ENCODE results near the gene SLC6A19.

The SLC6A19 gene

DNA sequence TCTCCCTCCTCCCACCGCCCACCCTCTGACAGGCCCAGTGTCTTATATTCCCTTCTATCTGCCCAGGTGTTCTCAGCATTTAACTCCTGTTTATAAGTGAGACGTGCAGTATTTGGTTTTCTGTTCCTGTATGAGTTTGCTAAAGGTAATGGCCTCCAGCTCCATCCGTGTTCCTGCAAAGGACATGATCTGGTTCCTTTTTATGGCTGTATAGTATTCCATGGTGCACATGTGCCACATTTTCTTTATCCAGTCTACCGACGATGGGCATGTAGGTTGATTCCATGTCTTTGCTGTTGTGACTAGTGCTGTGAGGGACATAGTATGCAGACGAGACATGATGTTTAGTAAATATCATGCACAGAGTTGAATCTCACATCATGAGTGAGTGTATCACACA, 7.0 kb upstream of the SLC6A19 start:
- no peak for ATAC-seq (ENCODE audit: low read depth)
- Histone ChIP-seq H3K4me1 (ENCODE audit: insufficient read depth, poor library complexity, severe bottlenecking) (no peaks in the 10 kb centered on the region), H3K4me3 (ENCODE audit: severe bottlenecking) (no peak overlapping the region), H3K27me3 (ENCODE audit: insufficient read depth, poor library complexity, severe bottlenecking) (peaks cover 7% of the 10 kb centered on the region), H3K27ac (ENCODE audit: poor library complexity, severe bottlenecking) (no peak overlapping the region), H3K36me3 (ENCODE audit: low read depth) (no peaks in the 10 kb centered on the region), H3K9me3 (ENCODE audit: severe bottlenecking) (no peaks in the 10 kb centered on the region)
- DNase-seq (ENCODE audit: low spot score) = peak; percentile 9
- no peak for TF ChIP-seq CTCF (IDR thresholded peaks at IDR 0.05; ENCODE audit: poor library complexity, severe bottlenecking)

- no peak overlapping the region for H3K4me3 ChIP-seq (ENCODE audit: severe bottlenecking)
- H3K36me3 ChIP-seq (ENCODE audit: low read depth) = no peaks in the 10 kb centered on the region
- H3K27me3 ChIP-seq (ENCODE audit: insufficient read depth, poor library complexity, severe bottlenecking) = peaks cover 5% of the 10 kb centered on the region
- H3K27ac ChIP-seq (ENCODE audit: poor library complexity, severe bottlenecking) = no peak overlapping the region
- TF ChIP-seq CTCF (IDR thresholded peaks at IDR 0.05; ENCODE audit: poor library complexity, severe bottlenecking) = no peak
- DNase-seq (ENCODE audit: low spot score) = peak; percentile 38
- ATAC-seq (ENCODE audit: low read depth) = no peak
- no peaks in the 10 kb centered on the region for H3K4me1 ChIP-seq (ENCODE audit: insufficient read depth, poor library complexity, severe bottlenecking)
- no peaks in the 10 kb centered on the region for H3K9me3 ChIP-seq (ENCODE audit: severe bottlenecking)
These were observed 6.0 kb upstream of the SLC6A19 start for GRCh38 chr5:1195439-1195838.

- DNase-seq (ENCODE audit: low spot score) (peak; percentile 67), ATAC-seq (ENCODE audit: low read depth) (no peak)
- TF ChIP-seq CTCF (IDR thresholded peaks at IDR 0.05; ENCODE audit: poor library complexity, severe bottlenecking) = no peak
- Histone ChIP-seq H3K27me3 (ENCODE audit: insufficient read depth, poor library complexity, severe bottlenecking) (peaks cover 7% of the 10 kb centered on the region), H3K4me3 (ENCODE audit: severe bottlenecking) (no peak overlapping the region), H3K4me1 (ENCODE audit: insufficient read depth, poor library complexity, severe bottlenecking) (no peaks in the 10 kb centered on the region), H3K9me3 (ENCODE audit: severe bottlenecking) (no peaks in the 10 kb centered on the region), H3K27ac (ENCODE audit: poor library complexity, severe bottlenecking) (no peak overlapping the region), H3K36me3 (ENCODE audit: low read depth) (no peaks in the 10 kb centered on the region)
These were observed 5.5 kb upstream of the SLC6A19 start for GRCh38 chr5:1195916-1196315.

DNA sequence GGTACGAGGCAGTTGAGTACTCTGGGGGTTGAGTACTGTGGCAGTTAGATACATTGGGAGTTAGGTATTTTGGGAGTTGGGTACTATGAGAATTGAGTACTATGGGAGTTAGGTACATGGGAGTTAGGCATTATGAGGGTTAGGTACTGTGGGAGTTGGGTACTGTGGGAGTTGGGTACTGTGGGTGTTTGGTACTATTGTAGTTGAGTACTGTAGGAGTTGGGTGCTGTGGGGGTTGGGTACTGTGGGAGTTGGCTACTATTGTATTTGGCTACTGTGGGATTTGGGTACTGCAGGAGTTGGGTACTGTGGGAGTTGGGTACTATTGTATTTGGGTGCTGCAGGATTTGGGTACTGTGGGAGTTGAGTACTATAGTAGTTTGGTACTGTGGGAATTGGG, 4.8 kb upstream of the SLC6A19 start:
- Histone ChIP-seq H3K27ac (ENCODE audit: poor library complexity, severe bottlenecking) (no peak overlapping the region), H3K36me3 (ENCODE audit: low read depth) (no peaks in the 10 kb centered on the region), H3K4me1 (ENCODE audit: insufficient read depth, poor library complexity, severe bottlenecking) (no peaks in the 10 kb centered on the region), H3K4me3 (ENCODE audit: severe bottlenecking) (no peak overlapping the region), H3K9me3 (ENCODE audit: severe bottlenecking) (no peaks in the 10 kb centered on the region), H3K27me3 (ENCODE audit: insufficient read depth, poor library complexity, severe bottlenecking) (peaks cover 12% of the 10 kb centered on the region)
- no peak for TF ChIP-seq CTCF (IDR thresholded peaks at IDR 0.05; ENCODE audit: poor library complexity, severe bottlenecking)
- DNase-seq (ENCODE audit: low spot score) (peak; percentile 7), ATAC-seq (ENCODE audit: low read depth) (no peak)

DNA sequence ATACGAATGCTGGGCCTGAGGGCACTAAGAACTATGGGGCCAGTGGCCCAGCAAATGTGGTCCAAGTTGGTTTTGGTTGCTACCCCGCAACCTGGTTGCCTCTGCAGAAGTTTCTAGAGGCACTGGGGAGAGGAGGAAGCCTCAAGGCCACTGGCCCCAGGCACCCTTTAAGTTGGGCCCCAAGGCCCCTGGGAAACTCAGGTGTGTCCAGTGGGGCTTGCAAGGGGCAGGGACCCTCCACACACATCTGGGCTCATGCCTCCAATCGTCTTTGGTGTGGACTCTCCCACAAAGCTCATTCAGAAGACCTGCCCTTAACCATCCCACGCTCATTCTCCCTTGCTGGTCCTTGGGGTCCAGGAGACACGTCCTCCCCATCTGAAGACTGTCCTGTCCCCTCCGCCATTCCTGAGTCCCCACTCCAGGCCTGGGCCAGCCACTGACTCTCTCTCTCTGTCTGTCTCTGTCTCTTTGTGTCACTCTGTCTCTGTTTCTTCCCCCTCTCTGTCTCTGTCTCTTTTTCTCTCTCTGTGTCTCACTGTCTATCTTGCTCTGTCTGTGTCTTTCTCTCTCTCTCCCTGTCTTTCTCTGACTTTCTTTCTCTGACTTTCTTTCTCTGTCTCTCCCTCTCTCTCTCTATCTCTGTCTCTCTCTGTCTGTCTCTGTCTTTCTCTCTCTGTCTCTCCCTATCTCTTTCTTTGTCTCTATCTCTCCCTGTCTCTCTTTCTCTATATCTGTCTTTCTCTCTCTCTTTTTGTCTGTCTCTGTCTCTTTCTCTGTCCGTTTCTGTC, 3.3 kb upstream of the SLC6A19 start:
- ATAC-seq (ENCODE audit: low read depth) (no peak), DNase-seq (ENCODE audit: low spot score) (peak; percentile 38)
- peaks cover 12% of the 10 kb centered on the region for H3K27me3 ChIP-seq (ENCODE audit: insufficient read depth, poor library complexity, severe bottlenecking)
- TF ChIP-seq CTCF (IDR thresholded peaks at IDR 0.05; ENCODE audit: poor library complexity, severe bottlenecking) = no peak
- no peaks in the 10 kb centered on the region for H3K36me3 ChIP-seq (ENCODE audit: low read depth)
- no peak overlapping the region for H3K27ac ChIP-seq (ENCODE audit: poor library complexity, severe bottlenecking)
- H3K4me1 ChIP-seq (ENCODE audit: insufficient read depth, poor library complexity, severe bottlenecking) = no peaks in the 10 kb centered on the region
- H3K9me3 ChIP-seq (ENCODE audit: severe bottlenecking) = no peaks in the 10 kb centered on the region
- no peak overlapping the region for H3K4me3 ChIP-seq (ENCODE audit: severe bottlenecking)

Data from RWPE2 (cell line).